H54 (cell line): ENCODE results near the gene CCDC120.

ENCODE experiments used
- DNase-seq: peaks from one replicate; pipeline ENCODE4 v3.0.0; 2011; ENCODE audit warnings: low spot score, mixed read lengths; ENCODE audit not compliant: insufficient read length
- FAIRE-seq: peaks from 3 replicates; lab custom pipeline; 2011; peaks lifted over from hg19 to GRCh38; lab: Jason Lieb, UNC
- POLR2A ChIP-seq: IDR thresholded peaks from 2 replicates; pipeline ENCODE4 v1.6.1; 2011; ENCODE audit warnings: low read depth, mild to moderate bottlenecking, low read length

The CCDC120 gene

DNA sequence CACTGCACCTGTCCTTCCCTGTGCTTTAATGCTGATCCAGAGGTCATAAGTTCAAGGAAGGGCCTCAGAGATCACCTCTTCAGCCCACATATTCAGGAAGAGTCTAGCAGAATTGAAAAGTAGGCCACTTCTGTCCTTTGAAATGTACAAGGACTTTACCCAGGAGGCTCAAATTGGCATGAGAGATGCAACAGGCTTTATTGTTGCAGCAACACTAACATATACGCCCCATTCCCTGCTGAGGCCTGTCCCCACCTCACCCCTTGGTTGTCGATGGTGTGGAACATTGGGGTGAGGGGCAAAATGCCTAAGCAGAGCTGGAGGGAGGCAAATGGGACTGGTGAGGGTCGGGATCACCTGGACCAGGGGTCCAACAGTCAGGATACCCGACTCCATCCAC lies 12.2 kb downstream of the CCDC120 start:
- DNase-seq (no peak), FAIRE-seq (no peak)
- no peak for TF ChIP-seq POLR2A

DNA sequence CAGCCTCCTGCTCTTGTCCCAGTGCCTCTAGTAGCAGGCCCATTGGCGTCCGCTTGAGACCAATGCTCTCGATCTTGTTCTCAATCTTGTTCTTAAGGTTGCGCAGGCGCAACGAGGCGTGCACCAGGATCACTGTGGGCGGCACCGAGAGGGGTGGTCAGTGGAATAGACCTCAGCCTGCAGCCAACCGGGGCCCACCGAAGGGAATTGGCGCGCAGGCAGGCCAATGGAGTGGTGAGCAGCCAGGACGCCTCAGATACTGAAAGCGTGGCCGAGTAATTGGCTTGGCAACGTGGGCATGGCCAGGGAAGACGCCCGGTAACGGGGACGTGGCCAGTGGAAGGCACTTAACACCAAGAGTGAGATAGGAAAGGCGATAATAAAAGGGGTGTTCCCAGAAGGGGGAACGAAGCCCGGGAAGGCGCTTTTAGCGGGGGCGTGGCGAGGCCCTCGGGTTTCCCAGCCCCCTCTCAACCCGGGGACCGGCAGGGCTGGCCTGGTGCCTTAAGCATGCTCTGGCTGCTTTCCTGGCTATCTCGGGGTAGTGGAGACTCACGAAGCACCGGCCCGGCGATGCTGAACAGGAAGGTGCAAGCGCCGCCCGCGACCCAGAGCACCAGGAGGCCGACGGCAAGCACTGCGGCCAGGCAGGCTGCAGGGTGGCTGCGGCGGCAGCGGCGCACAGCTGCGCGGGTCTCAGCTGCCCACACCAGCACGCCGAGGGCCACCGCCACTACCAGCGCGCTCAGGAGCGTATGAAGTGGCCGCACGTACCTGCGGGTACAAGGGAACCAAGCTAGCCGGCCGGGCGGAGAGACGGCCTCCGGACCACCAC lies 13.3 kb downstream of the CCDC120 start:
- TF ChIP-seq POLR2A = no peak
- FAIRE-seq (no peak), DNase-seq (no peak)

DNA sequence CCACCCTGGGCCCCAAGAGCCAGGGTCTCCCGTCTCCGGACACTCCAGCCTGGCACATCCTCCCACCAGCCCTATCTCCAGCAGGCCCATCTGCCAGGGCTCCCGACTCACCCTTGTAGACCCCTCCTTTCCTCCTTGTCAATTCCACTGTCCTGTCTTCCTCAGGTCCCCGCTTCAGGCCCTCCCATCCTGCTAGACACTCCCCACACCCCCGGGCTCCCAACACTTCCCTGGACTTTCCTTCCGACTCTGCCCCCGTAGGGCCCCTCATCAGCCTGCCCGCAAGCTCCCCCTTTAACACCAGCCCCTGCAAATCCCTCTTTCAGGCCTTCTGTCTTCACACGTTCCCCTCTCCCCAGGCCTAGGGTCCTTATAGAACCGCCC lies 13.9 kb downstream of the CCDC120 start:
- no peak for DNase-seq
- no peak for FAIRE-seq
- TF ChIP-seq POLR2A = no peak

DNA sequence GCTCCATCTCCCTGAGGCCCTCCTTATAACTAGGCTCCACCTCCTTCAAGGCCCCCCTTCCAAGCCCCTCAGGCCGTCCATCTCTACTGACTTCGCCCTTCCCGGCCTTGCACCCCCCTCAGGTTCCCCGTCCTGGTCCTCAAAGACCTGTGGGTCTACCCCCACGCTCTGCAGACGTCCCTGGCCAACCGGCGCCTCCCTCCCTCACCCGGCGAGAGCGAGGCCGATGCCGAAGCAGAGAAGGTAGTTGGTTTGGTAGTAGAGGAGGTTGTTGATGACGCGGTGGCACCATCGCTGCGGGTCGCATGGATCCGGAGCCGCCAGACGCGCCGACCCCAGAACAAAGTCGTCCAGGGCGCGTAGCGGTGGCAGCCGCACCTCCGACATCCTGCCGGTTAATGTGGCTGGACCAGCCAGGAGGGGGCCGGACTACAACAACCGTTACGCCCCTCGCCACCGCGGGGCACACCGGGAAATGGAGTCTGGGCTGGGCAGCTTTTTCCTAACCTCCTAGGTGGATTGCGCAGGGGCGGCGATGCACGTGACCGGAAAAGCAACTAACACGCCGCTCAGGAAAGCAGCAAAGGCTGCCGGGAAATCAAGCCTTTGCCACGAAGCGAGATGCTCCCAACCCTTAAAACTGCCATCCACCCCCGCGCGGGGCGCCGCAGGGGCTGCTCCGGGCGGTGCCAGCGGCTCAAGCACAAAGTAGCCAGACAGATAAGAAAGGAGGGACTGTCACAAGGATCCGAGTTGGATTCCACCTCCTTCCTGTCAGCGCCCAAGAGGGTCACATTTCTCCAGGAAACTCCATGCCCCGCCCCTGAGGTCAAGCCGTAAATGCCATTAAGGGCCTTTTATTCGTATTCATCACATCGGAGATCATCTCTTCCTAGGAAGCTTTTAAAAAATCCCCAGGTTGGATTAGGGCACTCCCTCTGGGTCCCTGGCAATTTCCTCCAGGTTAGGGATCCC lies 15.1 kb downstream of the CCDC120 start, which contains the start of gene PRAF2:
Gene PRAF2, minus strand, starts transcription at position 402 of the 975 bp plus-strand sequence. Its CDS starts 15 bp downstream, at position 387.
- DNase-seq (peak; percentile 60), FAIRE-seq (no peak)
- TF ChIP-seq POLR2A = peak; percentile 81

DNA sequence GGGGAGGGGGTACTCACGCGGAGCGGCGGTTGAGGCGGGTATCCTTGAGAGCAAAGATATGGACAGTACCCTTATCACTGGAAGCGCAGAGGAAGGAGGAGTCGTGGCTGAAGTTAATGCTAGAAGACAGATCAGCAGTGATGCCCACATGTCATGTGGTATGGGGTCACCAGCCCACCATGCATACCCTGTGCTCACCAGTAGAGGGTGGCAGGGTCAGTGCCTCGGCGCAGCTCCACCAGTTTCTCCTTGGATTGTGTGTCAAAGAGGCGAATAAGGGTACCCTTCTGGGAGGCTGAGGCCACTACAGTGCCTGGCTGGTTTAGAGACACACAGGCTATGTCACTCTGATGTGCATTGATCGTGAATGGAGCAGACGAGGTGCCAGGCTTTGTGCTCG lies 16.5 kb downstream of the CCDC120 start:
- TF ChIP-seq POLR2A = no peak
- no peak for DNase-seq
- no peak for FAIRE-seq

DNA sequence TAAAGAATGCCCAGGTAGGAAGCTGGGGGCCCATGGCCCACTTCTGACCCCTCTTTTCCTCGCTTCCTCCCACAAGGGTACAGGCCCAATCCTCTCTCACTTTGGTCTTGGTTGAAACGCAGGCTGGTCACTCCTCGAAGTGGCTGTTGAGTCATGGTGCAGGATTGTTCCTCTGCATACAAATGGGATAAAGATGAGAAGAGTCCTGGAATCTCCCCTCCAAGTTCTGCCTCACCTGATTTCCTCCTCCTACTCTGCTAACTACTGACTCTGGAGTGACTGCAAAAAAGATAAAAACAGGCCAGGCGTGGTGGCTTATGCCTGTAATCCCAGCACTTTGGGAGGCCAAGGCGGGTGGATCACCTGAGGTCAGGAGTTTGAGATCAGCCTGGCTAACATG lies 19.1 kb downstream of the CCDC120 start:
- FAIRE-seq = no peak
- DNase-seq = no peak
- TF ChIP-seq POLR2A = no peak

DNA sequence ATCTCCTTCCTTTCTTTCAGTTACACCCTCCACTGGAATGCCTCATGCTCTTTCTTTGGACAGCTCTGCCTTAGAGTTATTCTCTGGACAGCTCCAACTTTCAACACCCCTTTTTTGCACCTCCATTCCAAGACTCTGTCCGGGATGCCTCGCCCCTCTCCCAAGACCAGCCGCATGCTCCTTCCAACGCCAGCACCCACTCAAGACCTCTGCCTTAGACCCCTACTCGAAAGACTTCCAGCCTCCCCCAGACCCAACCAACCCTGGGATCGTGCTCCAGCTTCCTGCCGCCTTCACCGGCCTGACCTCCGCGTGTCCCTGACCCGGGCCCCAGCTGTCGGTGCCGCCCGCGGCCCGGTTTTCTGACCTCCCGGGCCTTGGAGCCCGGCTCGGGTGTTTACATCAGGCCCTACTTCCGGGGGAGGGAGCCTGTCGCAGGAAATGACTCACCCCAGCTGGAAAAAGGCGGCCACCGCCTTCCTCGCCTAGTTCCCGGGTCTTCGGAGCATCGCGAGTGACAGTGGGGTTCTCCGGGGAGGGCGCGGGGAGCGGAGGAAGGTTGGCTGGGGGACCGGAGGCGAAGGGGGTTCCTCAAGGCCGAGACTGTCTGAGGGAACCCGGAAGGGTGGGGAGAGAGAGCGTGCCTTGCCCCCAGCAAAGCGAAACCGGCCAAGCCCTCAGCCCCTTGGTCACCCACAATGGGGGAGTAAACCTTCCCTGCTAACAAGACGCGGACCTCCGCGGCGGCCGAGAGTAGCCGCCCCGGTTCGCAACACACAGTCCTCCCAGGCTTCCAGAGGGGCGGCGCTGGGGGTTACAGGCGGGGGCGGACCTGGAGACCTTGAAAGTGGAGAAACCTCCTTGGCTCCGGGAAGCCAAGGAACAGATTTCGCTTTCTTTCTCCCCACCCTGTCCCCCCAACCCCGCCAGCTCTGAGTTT lies 21.0 kb downstream of the CCDC120 start, which contains the start of gene WDR45:
Gene WDR45, minus strand, starts transcription at position 399 of the 940 bp plus-strand sequence. CDS start 1,792 bp downstream, outside the sequence.
- peak; percentile 71 for TF ChIP-seq POLR2A
- FAIRE-seq (no peak), DNase-seq (peak; percentile 35)

DNA sequence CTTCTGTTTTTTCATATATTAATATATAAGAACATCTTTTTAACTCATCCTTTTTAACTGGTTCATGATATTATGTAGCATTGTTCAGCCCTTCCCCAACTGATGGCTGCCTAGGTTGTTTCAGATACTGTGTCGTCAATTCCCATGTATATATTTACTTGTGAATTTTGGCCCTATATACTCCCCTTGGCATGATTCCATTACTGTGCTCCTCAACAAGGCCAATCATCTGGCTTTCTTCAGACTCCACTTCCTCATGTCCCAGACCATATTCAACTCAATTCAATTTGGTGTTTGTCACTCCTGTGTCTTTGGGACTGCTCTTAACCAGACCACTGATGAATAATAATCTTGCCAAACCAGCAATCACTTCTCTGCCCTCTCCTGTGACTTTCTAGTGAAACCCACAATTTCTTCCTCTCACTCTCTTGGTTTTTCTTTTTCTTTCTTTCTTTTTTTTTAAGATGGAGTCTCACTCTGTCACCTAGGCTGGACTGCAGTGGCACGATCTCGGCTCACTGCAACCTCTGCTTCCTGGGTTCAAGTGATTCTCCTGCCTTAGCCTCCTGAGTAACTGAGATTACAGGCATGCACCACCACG lies 23.6 kb downstream of the CCDC120 start:
- DNase-seq (no peak), FAIRE-seq (no peak)
- no peak for TF ChIP-seq POLR2A

DNA sequence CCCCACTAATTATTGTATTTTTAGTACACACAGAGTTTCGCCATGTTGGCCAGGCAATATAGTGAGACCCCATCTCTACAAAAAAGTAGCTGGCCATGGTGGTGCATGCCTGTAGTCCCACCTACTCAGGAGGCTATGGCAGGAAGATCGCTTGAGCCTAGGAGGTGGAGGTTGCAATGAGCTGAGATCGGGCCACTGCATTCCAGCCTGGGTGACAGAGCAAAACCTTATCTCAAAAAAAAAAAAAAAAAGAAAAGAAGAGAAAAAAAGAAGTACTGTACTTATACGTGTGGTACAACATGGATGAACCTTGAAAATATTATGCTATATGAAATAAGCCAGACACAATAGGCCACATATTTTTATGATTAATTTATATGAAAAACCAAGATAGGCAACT lies 30.8 kb downstream of the CCDC120 start:
- TF ChIP-seq POLR2A = no peak
- DNase-seq (no peak), FAIRE-seq (no peak)

DNA sequence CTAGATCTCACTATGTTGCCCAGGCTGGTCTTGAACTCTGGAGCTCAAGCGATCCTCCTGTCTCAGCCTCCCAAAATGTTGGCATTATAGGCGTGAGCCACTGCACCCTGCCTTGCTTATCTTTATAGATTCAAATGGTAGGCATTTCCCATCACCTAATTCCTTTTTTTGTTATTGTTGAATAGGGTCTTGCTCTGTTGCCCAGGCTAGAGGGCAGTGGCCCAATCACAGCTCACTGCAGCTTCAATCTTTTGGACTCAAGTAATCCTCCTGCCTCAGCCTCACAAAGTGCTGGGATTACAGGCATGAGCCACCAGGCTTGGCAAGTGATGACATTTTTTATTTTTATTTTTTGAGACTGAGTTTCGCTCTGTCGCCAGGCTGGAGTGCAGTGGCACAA lies 37.6 kb downstream of the CCDC120 start:
- DNase-seq (no peak), FAIRE-seq (no peak)
- TF ChIP-seq POLR2A = no peak

DNA sequence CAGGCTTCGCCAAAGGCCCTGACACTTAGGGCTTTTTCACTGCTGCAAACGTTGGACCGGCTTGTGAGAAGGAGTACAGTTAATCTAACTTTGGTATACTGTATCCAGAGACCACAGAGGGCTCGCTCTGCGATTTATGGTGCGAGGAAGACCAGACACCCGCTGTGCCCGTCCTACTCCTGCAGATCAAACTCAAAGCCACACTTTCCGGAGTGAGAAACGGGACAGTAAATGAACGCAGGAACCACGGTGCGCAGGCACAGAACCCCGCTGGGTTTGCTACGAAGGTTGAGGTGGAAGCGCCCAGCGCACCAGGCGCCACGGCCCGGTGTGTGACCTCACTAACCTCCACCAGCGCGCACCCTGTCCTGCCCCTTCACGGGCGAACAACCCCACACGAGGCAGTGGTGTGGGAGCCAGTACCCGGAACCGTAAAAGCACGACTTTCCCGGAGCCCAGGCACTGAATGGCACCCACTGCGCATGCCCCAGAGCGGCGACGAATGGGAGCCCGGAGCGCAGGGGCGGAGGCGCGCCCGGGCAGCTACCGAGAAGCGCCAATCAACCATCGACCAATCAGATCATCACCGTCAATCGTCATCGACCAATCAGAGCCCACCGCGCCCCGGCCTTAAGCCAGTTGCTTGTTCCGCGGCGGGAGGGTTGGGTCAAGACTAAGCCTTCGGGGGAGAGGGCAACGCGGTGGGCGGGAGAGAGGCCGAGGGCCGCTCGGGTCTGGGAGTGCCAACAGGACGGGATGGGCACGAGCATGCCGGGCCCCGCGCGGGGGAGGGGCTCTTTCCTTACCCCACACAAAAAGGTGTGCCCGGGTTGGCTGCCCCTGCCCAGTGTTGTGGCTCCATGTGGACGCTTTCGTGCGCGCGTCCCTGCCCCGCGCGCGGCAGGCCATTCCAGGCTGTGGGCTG lies 42.2 kb downstream of the CCDC120 start:
- DNase-seq (peak; percentile 57), FAIRE-seq (no peak)
- peak; percentile 68 for TF ChIP-seq POLR2A

DNA sequence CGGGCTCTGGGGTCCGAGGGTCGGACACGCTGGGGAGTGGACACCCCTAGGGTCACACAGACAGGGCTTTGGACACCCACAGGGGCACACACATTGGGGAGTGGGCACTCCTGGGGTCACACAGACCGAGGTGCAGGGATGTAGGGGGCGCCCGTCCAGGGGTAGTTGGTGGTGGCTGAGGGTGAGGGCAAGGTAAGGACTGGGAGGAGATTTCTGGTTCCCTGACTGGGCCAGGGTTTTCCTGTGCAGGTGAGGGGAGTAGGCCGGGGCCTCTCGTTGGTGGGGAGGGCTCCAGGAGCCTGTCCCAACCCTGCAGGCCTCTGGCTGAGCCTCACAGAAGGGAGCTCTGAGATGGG lies 42.8 kb downstream of the CCDC120 start:
- FAIRE-seq (no peak), DNase-seq (no peak)
- no peak for TF ChIP-seq POLR2A
